CD4-positive, alpha-beta T cell treated with Interleukin-17A for 4 hours (primary cell): ENCODE results near the gene ASIC3.
"Not testable (repeated sequence)": the region's sequence is repeated elsewhere in the genome, so short reads cannot be mapped to it uniquely, and the experiment has no call there.

Experiments
- DNase-seq: peaks from one replicate; pipeline ENCODE4 v3.0.0-alpha.2; 2020; ENCODE audit warnings: mixed read lengths

Gene ASIC3

GRCh38 chr7:151014950-151015349 is 33.4 kb upstream of the ASIC3 start:
- peak; percentile 74 for DNase-seq

- no peak for DNase-seq
These were observed 32.4 kb upstream of the ASIC3 start for GRCh38 chr7:151015967-151016366.

- DNase-seq: no peak
These were observed 31.8 kb upstream of the ASIC3 start for GRCh38 chr7:151016505-151016904.

GRCh38 chr7:151016942-151017341 is 31.4 kb upstream of the ASIC3 start:
- DNase-seq: no peak

GRCh38 chr7:151017370-151017952 is 30.9 kb upstream of the ASIC3 start:
- DNase-seq: peak; percentile 41

GRCh38 chr7:151017953-151018420 is 30.3 kb upstream of the ASIC3 start:
- DNase-seq: peak; percentile 89

GRCh38 chr7:151018421-151019129 is 29.8 kb upstream of the ASIC3 start:
- peak; percentile 54 for DNase-seq

- no peak for DNase-seq
These were observed 29.2 kb upstream of the ASIC3 start for GRCh38 chr7:151019130-151019447.

GRCh38 chr7:151020231-151020630 is 28.1 kb upstream of the ASIC3 start:
- DNase-seq: no peak

- DNase-seq: no peak
These were observed 25.1 kb upstream of the ASIC3 start for GRCh38 chr7:151023232-151023631.

GRCh38 chr7:151024435-151025056 is 23.8 kb upstream of the ASIC3 start, which contains the start of gene ATG9B:
Gene ATG9B (minus strand): TSS chr7:151024494. CDS start chr7:151024423, 71 bp downstream.
- DNase-seq: no peak

GRCh38 chr7:151025924-151026671 is 22.2 kb upstream of the ASIC3 start:
- DNase-seq: no peak

- DNase-seq: not testable (repeated sequence)
These were observed 21.3 kb upstream of the ASIC3 start for GRCh38 chr7:151026771-151027727.

GRCh38 chr7:151027728-151028130 is 20.6 kb upstream of the ASIC3 start:
- DNase-seq: not testable (repeated sequence)

GRCh38 chr7:151028131-151028947 is 20.0 kb upstream of the ASIC3 start, which contains the start of gene ABCB8:
Gene ABCB8 (plus strand): TSS chr7:151028450. CDS start chr7:151028516, 66 bp downstream.
- peak; percentile 97 for DNase-seq

GRCh38 chr7:151028948-151029501 is 19.3 kb upstream of the ASIC3 start:
- DNase-seq: no peak

- no peak for DNase-seq
These were observed 17.3 kb upstream of the ASIC3 start for GRCh38 chr7:151031011-151031410.

- no peak for DNase-seq
These were observed 15.1 kb upstream of the ASIC3 start for GRCh38 chr7:151032936-151033863.

- no peak for DNase-seq
These were observed 14.5 kb upstream of the ASIC3 start for GRCh38 chr7:151033864-151034249.
